KMS-11 (cell line): ENCODE data around the gene TMEM245.

Experiments used
- H2AFZ ChIP-seq: fragments of 200-600 bp; sonication (generic); 2 replicates; pipeline ENCODE4 v1.6.1; 2016; ENCODE audit warnings: antibody characterized with exemption, mixed run types, low read depth
- H3K27ac ChIP-seq: fragments of 200-600 bp; sonication (generic); 2 replicates; pipeline ENCODE4 v1.6.1; 2016; ENCODE audit warnings: mild to moderate bottlenecking, mixed run types
- H3K27me3 ChIP-seq: fragments of 200-600 bp; sonication (generic); 2 replicates; pipeline ENCODE4 v1.6.1; 2017; ENCODE audit warnings: mild to moderate bottlenecking, low read depth, mixed run types, moderate library complexity; ENCODE audit not compliant: insufficient read depth
- H3K36me3 ChIP-seq: fragments of 200-600 bp; sonication (generic); 2 replicates; pipeline ENCODE4 v1.6.1; 2017; ENCODE audit warnings: mild to moderate bottlenecking, mixed run types; ENCODE audit not compliant: insufficient read depth
- H3K4me1 ChIP-seq: fragments of 200-600 bp; sonication (generic); 2 replicates; pipeline ENCODE4 v1.6.1; 2016; ENCODE audit warnings: mild to moderate bottlenecking, low read depth, mixed run types; ENCODE audit not compliant: poor library complexity, severe bottlenecking
- H3K4me2 ChIP-seq: fragments of 200-600 bp; sonication (generic); 2 replicates; pipeline ENCODE4 v1.7.0; 2016; ENCODE audit warnings: mild to moderate bottlenecking, mixed run types
- H3K4me3 ChIP-seq: fragments of 200-600 bp; sonication (generic); IDR thresholded peaks from 2 replicates; pipeline ENCODE4 v1.6.1; 2017; ENCODE audit warnings: low read depth, low read length, mixed read lengths; ENCODE audit not compliant: insufficient read depth
- H3K79me2 ChIP-seq: fragments of 200-600 bp; sonication (generic); 2 replicates; pipeline ENCODE4 v1.6.1; 2016; ENCODE audit warnings: low read depth, mixed run types; ENCODE audit not compliant: insufficient read depth
- H3K9ac ChIP-seq: fragments of 200-600 bp; sonication (generic); 2 replicates; pipeline ENCODE4 v1.6.1; 2016; ENCODE audit warnings: mild to moderate bottlenecking, mixed run types
- H4K20me1 ChIP-seq: fragments of 200-600 bp; sonication (generic); 2 replicates; pipeline ENCODE4 v1.6.1; 2016; ENCODE audit warnings: mild to moderate bottlenecking, mixed run types; ENCODE audit not compliant: insufficient read depth
- CTCF ChIP-seq: fragments of 200-600 bp; sonication (generic); conservative IDR thresholded peaks from 2 replicates; pipeline ENCODE4 v1.6.1; 2017; ENCODE audit warnings: low read depth, mild to moderate bottlenecking, antibody characterized with exemption, low read length, moderate library complexity, mixed read lengths

TMEM245 gene

DNA sequence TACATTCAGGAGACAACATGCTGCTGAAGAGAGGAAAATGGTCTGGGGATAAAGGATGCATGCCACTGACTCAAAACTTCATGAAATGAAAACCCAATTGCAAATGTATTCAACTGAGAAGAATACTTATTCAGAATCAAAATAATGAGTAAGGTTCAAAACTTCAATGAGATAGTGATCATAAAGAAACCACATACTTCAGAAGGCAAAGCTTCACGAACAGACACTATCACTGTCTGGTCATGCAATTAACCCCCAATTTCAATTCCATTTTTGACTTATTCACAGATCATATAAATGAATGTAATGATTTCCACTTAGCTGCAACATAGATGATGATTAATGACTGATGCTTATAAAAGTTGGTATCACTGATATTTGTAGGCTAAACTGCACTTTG, 73.4 kb downstream of the TMEM245 start:
- Histone ChIP-seq H3K9ac (no peak overlapping the region), H3K27ac (no peak overlapping the region), H3K4me3 (no peak overlapping the region), H3K79me2 (no peaks in the 10 kb centered on the region), H3K36me3 (no peaks in the 10 kb centered on the region), H3K27me3 (no peaks in the 10 kb centered on the region), H2AFZ (no peak overlapping the region), H3K4me1 (peaks cover under 1% of the 10 kb centered on the region), H4K20me1 (no peaks in the 10 kb centered on the region), H3K4me2 (no peak overlapping the region)
- no peak for TF ChIP-seq CTCF

DNA sequence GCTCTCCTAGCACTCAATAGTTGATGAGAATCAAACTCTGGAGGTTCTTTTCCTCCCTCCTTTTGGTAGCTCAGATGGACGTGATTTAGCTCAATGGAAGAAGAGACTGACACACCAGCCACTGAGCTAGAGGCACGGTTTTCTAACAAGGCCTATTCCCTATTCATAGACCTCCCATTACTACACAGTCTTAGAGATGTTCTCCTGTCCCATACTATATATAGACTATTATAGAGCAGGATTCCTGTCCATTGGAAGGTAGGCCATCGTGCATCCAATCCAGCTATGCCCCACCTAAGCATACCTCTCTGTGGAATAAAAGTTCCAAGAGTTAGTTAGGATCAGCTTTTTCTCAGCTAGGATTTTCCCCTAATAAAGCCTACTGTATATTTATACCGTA, 76.2 kb downstream of the TMEM245 start:
- H4K20me1 ChIP-seq: no peaks in the 10 kb centered on the region
- TF ChIP-seq CTCF: no peak
- no peak overlapping the region for H3K27ac ChIP-seq
- H3K79me2 ChIP-seq: no peaks in the 10 kb centered on the region
- no peaks in the 10 kb centered on the region for H3K36me3 ChIP-seq
- no peak overlapping the region for H3K4me2 ChIP-seq
- H3K4me3 ChIP-seq: no peak overlapping the region
- no peaks in the 10 kb centered on the region for H3K4me1 ChIP-seq
- no peaks in the 10 kb centered on the region for H3K27me3 ChIP-seq
- no peak overlapping the region for H3K9ac ChIP-seq
- no peak overlapping the region for H2AFZ ChIP-seq

DNA sequence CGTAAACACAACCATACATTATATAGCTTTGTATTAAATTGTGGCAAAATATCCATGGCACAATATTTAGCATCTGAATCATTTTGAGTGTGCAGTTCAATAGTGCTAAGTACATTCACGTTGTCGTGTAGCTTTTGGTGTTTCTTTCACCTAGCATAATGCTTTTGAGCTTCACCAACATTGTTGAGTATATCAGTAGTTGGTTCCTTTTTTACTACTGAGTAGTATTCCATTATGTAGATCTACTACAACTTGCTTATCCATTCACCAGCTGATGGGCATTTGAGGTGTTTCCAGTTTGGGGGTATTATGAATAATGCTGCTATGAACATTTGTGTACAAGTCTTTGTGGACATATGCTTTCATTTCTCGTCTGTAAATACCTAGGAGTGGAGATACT, 79.2 kb downstream of the TMEM245 start:
- Histone ChIP-seq H3K4me1 (no peaks in the 10 kb centered on the region), H3K9ac (no peak overlapping the region), H3K79me2 (no peaks in the 10 kb centered on the region), H4K20me1 (no peaks in the 10 kb centered on the region), H3K4me2 (no peak overlapping the region), H3K36me3 (no peaks in the 10 kb centered on the region), H3K27ac (no peak overlapping the region), H3K27me3 (no peaks in the 10 kb centered on the region), H3K4me3 (no peak overlapping the region), H2AFZ (no peak overlapping the region)
- TF ChIP-seq CTCF: no peak

DNA sequence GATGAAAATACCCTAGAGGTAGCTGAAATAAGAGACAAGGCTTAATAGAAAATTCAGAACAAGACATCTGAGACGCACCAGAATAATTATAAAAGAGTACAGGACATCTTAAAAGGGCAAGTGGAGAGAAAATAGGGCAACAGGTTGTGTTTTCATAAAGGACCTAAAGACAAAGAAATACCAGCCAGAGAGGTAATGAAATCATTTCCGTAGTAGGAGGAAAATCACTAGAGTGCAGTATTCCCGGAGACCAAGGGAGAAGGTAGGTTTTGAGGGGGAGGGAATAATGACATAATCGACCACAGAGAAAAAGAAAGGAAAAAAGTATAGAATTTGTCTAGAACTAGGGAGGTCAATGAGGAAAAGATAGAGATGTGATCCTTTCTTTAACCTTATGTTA, 80.2 kb downstream of the TMEM245 start:
- Histone ChIP-seq H4K20me1 (no peaks in the 10 kb centered on the region), H3K36me3 (no peaks in the 10 kb centered on the region), H3K9ac (no peak overlapping the region), H3K4me1 (no peaks in the 10 kb centered on the region), H3K27me3 (no peaks in the 10 kb centered on the region), H3K4me3 (no peak overlapping the region), H3K27ac (no peak overlapping the region), H2AFZ (no peak overlapping the region), H3K79me2 (no peaks in the 10 kb centered on the region), H3K4me2 (no peak overlapping the region)
- TF ChIP-seq CTCF: no peak
